NCI-H1694 (cell line): ENCODE data around the gene ZNFX1.
"Not testable (repeated sequence)": the region's sequence is repeated elsewhere in the genome, so short reads cannot be mapped to it uniquely, and the experiment has no call there.

ENCODE experiments used
- DNase-seq: peaks from one replicate; lab custom pipeline; 2025; lab: John Stamatoyannopoulos, UW

The ZNFX1 gene

GRCh38 chr20:49278036-49278817 is at the start of gene ZNFX1:
Gene ZNFX1 (minus strand): TSS chr20:49278057. CDS start chr20:49275839, 2,218 bp downstream.
- DNase-seq: peak; percentile 95

- DNase-seq: no peak
Observed at GRCh38 chr20:49326026-49326425, 48.2 kb upstream of the ZNFX1 start.

- no peak for DNase-seq
Observed at GRCh38 chr20:49324306-49324705, 46.4 kb upstream of the ZNFX1 start.

GRCh38 chr20:49323622-49324238 is 45.9 kb upstream of the ZNFX1 start:
- peak; percentile 16 for DNase-seq

GRCh38 chr20:49320460-49320859 is 42.6 kb upstream of the ZNFX1 start:
- DNase-seq: peak; percentile 27

GRCh38 chr20:49319208-49319809 is 41.5 kb upstream of the ZNFX1 start:
- no peak for DNase-seq

GRCh38 chr20:49318430-49319207 is 40.8 kb upstream of the ZNFX1 start:
- DNase-seq: no peak

GRCh38 chr20:49318091-49318429 is 40.2 kb upstream of the ZNFX1 start:
- no peak for DNase-seq

- no peak for DNase-seq
Observed at GRCh38 chr20:49316704-49317103, 38.8 kb upstream of the ZNFX1 start.

GRCh38 chr20:49315580-49315979 is 37.7 kb upstream of the ZNFX1 start:
- DNase-seq: no peak

GRCh38 chr20:49314052-49314451 is 36.2 kb upstream of the ZNFX1 start:
- DNase-seq: not testable (repeated sequence)

- DNase-seq: no peak
Observed at GRCh38 chr20:49313283-49313682, 35.4 kb upstream of the ZNFX1 start.

GRCh38 chr20:49312661-49313060 is 34.8 kb upstream of the ZNFX1 start:
- no peak for DNase-seq

GRCh38 chr20:49310705-49311104 is 32.8 kb upstream of the ZNFX1 start:
- DNase-seq: no peak

GRCh38 chr20:49308875-49309274 is 31.0 kb upstream of the ZNFX1 start:
- DNase-seq: no peak

- no peak for DNase-seq
Observed at GRCh38 chr20:49306903-49307620, 29.2 kb upstream of the ZNFX1 start.

GRCh38 chr20:49303065-49303552 is 25.3 kb upstream of the ZNFX1 start:
- DNase-seq: peak; percentile 28

- no peak for DNase-seq
Observed at GRCh38 chr20:49297605-49298530, 20.0 kb upstream of the ZNFX1 start.

GRCh38 chr20:49294002-49294654 is 16.3 kb upstream of the ZNFX1 start:
- not testable (repeated sequence) for DNase-seq

GRCh38 chr20:49293122-49293521 is 15.3 kb upstream of the ZNFX1 start:
- no peak for DNase-seq
